ENCODE data around the gene JAZF1. TPM values are rescaled to one million over a fixed set of nuclear protein-coding genes. Genes with fewer than 3 reads are reported as not detected.

Gene JAZF1
- total and polyA plus RNA-seq, 8 donors, result 4.0 to 13.9 (median 6.0) TPM

- no peaks in the 10 kb centered on the region for H3K4me1 ChIP-seq
- no peak overlapping the region for H3K27ac ChIP-seq
- H3K36me3 ChIP-seq, result no peaks in the 10 kb centered on the region
- FAIRE-seq, result no peak
- H3K27me3 ChIP-seq, result no peaks in the 10 kb centered on the region
- no peak overlapping the region for H3K4me3 ChIP-seq
- DNase-seq, result no peak
- ATAC-seq, result no peak
- WGBS, 2 donors, result 85 to 86% methylated on average over 8 of the region's 8 CpGs
- intact Hi-C loops (cut with DNase I), result no loop called here
- H3K9me3 ChIP-seq, result no peaks in the 10 kb centered on the region
- TF ChIP-seq CTCF (IDR thresholded peaks at IDR 0.05), result no peak
These were observed 340.3 kb downstream of the JAZF1 start for GRCh38 chr7:27840313-27840712.

- TF ChIP-seq CTCF (IDR thresholded peaks at IDR 0.05), result no peak
- Histone ChIP-seq H3K4me3 (no peak overlapping the region), H3K27ac (no peak overlapping the region), H3K4me1 (no peaks in the 10 kb centered on the region), H3K36me3 (no peaks in the 10 kb centered on the region), H3K27me3 (no peaks in the 10 kb centered on the region), H3K9me3 (no peaks in the 10 kb centered on the region)
- intact Hi-C loops (cut with DNase I), result no loop called here
- WGBS, 2 donors, result 87% methylated on average over 10 of the region's 10 CpGs
- FAIRE-seq (no peak), ATAC-seq (no peak), DNase-seq (no peak)
These were observed 341.5 kb downstream of the JAZF1 start for GRCh38 chr7:27839099-27839498.

GRCh38 chr7:27836536-27836935, 344.1 kb downstream of the JAZF1 start:
- Histone ChIP-seq H3K4me1 (no peaks in the 10 kb centered on the region), H3K9me3 (no peaks in the 10 kb centered on the region), H3K27me3 (no peaks in the 10 kb centered on the region), H3K27ac (no peak overlapping the region), H3K4me3 (no peak overlapping the region), H3K36me3 (no peaks in the 10 kb centered on the region)
- DNase-seq (no peak), FAIRE-seq (no peak), ATAC-seq (peak in 1 of 4 donors; percentile 4)
- TF ChIP-seq CTCF (IDR thresholded peaks at IDR 0.05), result no peak
- intact Hi-C loops (cut with DNase I), result no loop called here
- 91 to 98% methylated on average over 2 of the region's 2 CpGs for WGBS, 2 donors

GRCh38 chr7:27835376-27835775, 345.2 kb downstream of the JAZF1 start:
- H3K27me3 ChIP-seq, result no peaks in the 10 kb centered on the region
- H3K4me1 ChIP-seq, result no peaks in the 10 kb centered on the region
- H3K4me3 ChIP-seq, result no peak overlapping the region
- H3K9me3 ChIP-seq, result no peaks in the 10 kb centered on the region
- FAIRE-seq (no peak), ATAC-seq (peak in 1 of 4 donors; percentile 38), DNase-seq (no peak)
- no peaks in the 10 kb centered on the region for H3K36me3 ChIP-seq
- intact Hi-C loops (cut with DNase I), result no loop called here
- no peak overlapping the region for H3K27ac ChIP-seq
- 59 to 62% methylated on average over 7 of the region's 7 CpGs for WGBS, 2 donors
- no peak for TF ChIP-seq CTCF (IDR thresholded peaks at IDR 0.05)

GRCh38 chr7:27834179-27834921, 346.2 kb downstream of the JAZF1 start:
- Histone ChIP-seq H3K36me3 (no peaks in the 10 kb centered on the region), H3K27me3 (no peaks in the 10 kb centered on the region), H3K4me1 (no peaks in the 10 kb centered on the region), H3K4me3 (no peak overlapping the region), H3K9me3 (no peaks in the 10 kb centered on the region), H3K27ac (no peak overlapping the region)
- intact Hi-C loops (cut with DNase I), result no loop called here
- FAIRE-seq (no peak), ATAC-seq (peak in 2 of 4 donors; percentile 35 to 39), DNase-seq (no peak)
- 83 to 85% methylated on average over 7 of the region's 7 CpGs for WGBS, 2 donors
- no peak for TF ChIP-seq CTCF (IDR thresholded peaks at IDR 0.05)

Data from pancreas (tissue), 10 donors.